ENCODE data around the gene ZSCAN30. TPM values are rescaled to one million over a fixed set of nuclear protein-coding genes. Genes with fewer than 3 reads are reported as not detected.
"Not testable (repeated sequence)": the region's sequence is repeated elsewhere in the genome, so short reads cannot be mapped to it uniquely, and the experiment has no call there.

Gene ZSCAN30
- total RNA-seq, 2 experiments from 2014 or later: 9.6 to 11.6 TPM

DNA sequence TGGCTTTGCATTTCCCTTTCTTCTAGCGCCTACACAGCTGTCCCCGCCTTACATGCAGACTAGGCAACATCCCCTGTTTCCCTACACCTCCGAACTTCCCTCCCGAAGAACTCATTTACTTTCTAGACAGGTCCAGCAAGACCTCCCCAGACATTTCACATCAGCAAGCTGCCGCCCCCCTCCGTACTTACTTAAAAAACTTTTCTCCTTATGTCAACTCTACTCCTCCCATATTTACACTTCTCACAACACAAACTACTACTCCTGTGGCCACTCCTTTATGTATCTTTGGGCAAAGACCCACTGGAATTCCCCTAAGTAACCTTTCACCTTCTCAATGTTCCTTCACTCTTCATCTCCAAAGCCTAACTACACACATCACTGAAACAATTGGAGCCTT is 69.6 kb downstream of the ZSCAN30 start:
- Mint-ChIP-seq H3K4me3 (no peak overlapping the region), H3K4me1 (ENCODE audit: low read depth) (no peaks in the 10 kb centered on the region), H3K9me3 (no peaks in the 10 kb centered on the region), H3K36me3 (ENCODE audit: low read depth) (no peaks in the 10 kb centered on the region), H3K27ac (no peak overlapping the region), H3K27me3 (no peaks in the 10 kb centered on the region)
- Histone ChIP-seq H3K36me3 (ENCODE audit: insufficient read depth, low read length) (no peaks in the 10 kb centered on the region), H3K9me3 (ENCODE audit: control insufficient read depth in 1 of 2, insufficient read depth in 1 of 2, low read length in 2 of 2) (no peaks in the 10 kb centered on the region), H3K27me3 (ENCODE audit: control insufficient read depth in 1 of 2, insufficient read depth in 2 of 2, low read length in 2 of 2) (no peaks in the 10 kb centered on the region), H3K27ac (ENCODE audit: low read depth in 1 of 2, low read length in 2 of 2) (no peak overlapping the region), H3K4me1 (ENCODE audit: insufficient read depth, low read length) (no peaks in the 10 kb centered on the region), H3K4me3 (ENCODE audit: low read length) (no peak overlapping the region)
- intact Hi-C loops (cut with DNase I, micrococcal nuclease): no loop called here
- POLR2A ChIA-PET: no interaction called here
- ATAC-seq (ENCODE audit: poor library complexity) (no peak), DNase-seq (no peak)
- TF ChIP-seq, protein P1, sequence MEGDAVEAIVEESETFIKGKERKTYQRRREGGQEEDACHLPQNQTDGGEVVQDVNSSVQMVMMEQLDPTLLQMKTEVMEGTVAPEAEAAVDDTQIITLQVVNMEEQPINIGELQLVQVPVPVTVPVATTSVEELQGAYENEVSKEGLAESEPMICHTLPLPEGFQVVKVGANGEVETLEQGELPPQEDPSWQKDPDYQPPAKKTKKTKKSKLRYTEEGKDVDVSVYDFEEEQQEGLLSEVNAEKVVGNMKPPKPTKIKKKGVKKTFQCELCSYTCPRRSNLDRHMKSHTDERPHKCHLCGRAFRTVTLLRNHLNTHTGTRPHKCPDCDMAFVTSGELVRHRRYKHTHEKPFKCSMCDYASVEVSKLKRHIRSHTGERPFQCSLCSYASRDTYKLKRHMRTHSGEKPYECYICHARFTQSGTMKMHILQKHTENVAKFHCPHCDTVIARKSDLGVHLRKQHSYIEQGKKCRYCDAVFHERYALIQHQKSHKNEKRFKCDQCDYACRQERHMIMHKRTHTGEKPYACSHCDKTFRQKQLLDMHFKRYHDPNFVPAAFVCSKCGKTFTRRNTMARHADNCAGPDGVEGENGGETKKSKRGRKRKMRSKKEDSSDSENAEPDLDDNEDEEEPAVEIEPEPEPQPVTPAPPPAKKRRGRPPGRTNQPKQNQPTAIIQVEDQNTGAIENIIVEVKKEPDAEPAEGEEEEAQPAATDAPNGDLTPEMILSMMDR (IDR thresholded peaks at IDR 0.05): no peak
- CTCF ChIA-PET: no interaction called here

- H3K9me3 ChIP-seq (ENCODE audit: control insufficient read depth in 1 of 2, insufficient read depth in 1 of 2, low read length in 2 of 2); DNase-seq; H3K4me1 Mint-ChIP-seq (ENCODE audit: low read depth); ATAC-seq (ENCODE audit: poor library complexity); H3K27ac ChIP-seq (ENCODE audit: low read depth in 1 of 2, low read length in 2 of 2); H3K27me3 ChIP-seq (ENCODE audit: control insufficient read depth in 1 of 2, insufficient read depth in 2 of 2, low read length in 2 of 2); H3K36me3 ChIP-seq (ENCODE audit: insufficient read depth, low read length); H3K4me3 Mint-ChIP-seq; POLR2A ChIA-PET; CTCF ChIA-PET; H3K27me3 Mint-ChIP-seq; H3K27ac Mint-ChIP-seq; H3K4me3 ChIP-seq (ENCODE audit: low read length); H3K4me1 ChIP-seq (ENCODE audit: insufficient read depth, low read length); intact Hi-C loops (cut with DNase I, micrococcal nuclease); H3K9me3 Mint-ChIP-seq; H3K36me3 Mint-ChIP-seq (ENCODE audit: low read depth): not testable (repeated sequence)
Observed at GRCh38 chr18:35219331-35219730, 70.7 kb downstream of the ZSCAN30 start.

GRCh38 chr18:35216611-35217010 is 73.4 kb downstream of the ZSCAN30 start:
- H3K4me3 Mint-ChIP-seq; DNase-seq; H3K27ac ChIP-seq (ENCODE audit: low read depth in 1 of 2, low read length in 2 of 2); H3K9me3 Mint-ChIP-seq; CTCF ChIA-PET; H3K36me3 Mint-ChIP-seq (ENCODE audit: low read depth); H3K27me3 Mint-ChIP-seq; H3K27ac Mint-ChIP-seq; H3K36me3 ChIP-seq (ENCODE audit: insufficient read depth, low read length); intact Hi-C loops (cut with DNase I, micrococcal nuclease); H3K9me3 ChIP-seq (ENCODE audit: control insufficient read depth in 1 of 2, insufficient read depth in 1 of 2, low read length in 2 of 2); ATAC-seq (ENCODE audit: poor library complexity); H3K27me3 ChIP-seq (ENCODE audit: control insufficient read depth in 1 of 2, insufficient read depth in 2 of 2, low read length in 2 of 2); POLR2A ChIA-PET; H3K4me1 Mint-ChIP-seq (ENCODE audit: low read depth); H3K4me1 ChIP-seq (ENCODE audit: insufficient read depth, low read length); H3K4me3 ChIP-seq (ENCODE audit: low read length): not testable (repeated sequence)

- Histone ChIP-seq H3K4me1 (ENCODE audit: insufficient read depth, low read length) (no peaks in the 10 kb centered on the region), H3K36me3 (ENCODE audit: insufficient read depth, low read length) (no peaks in the 10 kb centered on the region), H3K27ac (ENCODE audit: low read depth in 1 of 2, low read length in 2 of 2) (no peak overlapping the region), H3K27me3 (ENCODE audit: control insufficient read depth in 1 of 2, insufficient read depth in 2 of 2, low read length in 2 of 2) (no peaks in the 10 kb centered on the region), H3K9me3 (ENCODE audit: control insufficient read depth in 1 of 2, insufficient read depth in 1 of 2, low read length in 2 of 2) (no peaks in the 10 kb centered on the region), H3K4me3 (ENCODE audit: low read length) (no peak overlapping the region)
- Mint-ChIP-seq H3K4me3 (no peak overlapping the region), H3K4me1 (ENCODE audit: low read depth) (no peaks in the 10 kb centered on the region), H3K27ac (no peak overlapping the region), H3K36me3 (ENCODE audit: low read depth) (no peaks in the 10 kb centered on the region), H3K27me3 (no peaks in the 10 kb centered on the region), H3K9me3 (no peaks in the 10 kb centered on the region)
- TF ChIP-seq, protein P1 (IDR thresholded peaks at IDR 0.05): no peak
- no peak for DNase-seq
- POLR2A ChIA-PET: no interaction called here
- CTCF ChIA-PET: no interaction called here
- ATAC-seq (ENCODE audit: poor library complexity): no peak
- intact Hi-C loops (cut with DNase I, micrococcal nuclease): no loop called here
Observed at GRCh38 chr18:35215026-35215425, 75.0 kb downstream of the ZSCAN30 start.

GRCh38 chr18:35205746-35206458 is 84.1 kb downstream of the ZSCAN30 start:
- H3K4me1 ChIP-seq (ENCODE audit: insufficient read depth, low read length); H3K9me3 Mint-ChIP-seq; H3K36me3 ChIP-seq (ENCODE audit: insufficient read depth, low read length); intact Hi-C loops (cut with DNase I, micrococcal nuclease); H3K27me3 ChIP-seq (ENCODE audit: control insufficient read depth in 1 of 2, insufficient read depth in 2 of 2, low read length in 2 of 2); H3K27me3 Mint-ChIP-seq; H3K9me3 ChIP-seq (ENCODE audit: control insufficient read depth in 1 of 2, insufficient read depth in 1 of 2, low read length in 2 of 2); H3K27ac ChIP-seq (ENCODE audit: low read depth in 1 of 2, low read length in 2 of 2); H3K36me3 Mint-ChIP-seq (ENCODE audit: low read depth); H3K27ac Mint-ChIP-seq; H3K4me3 ChIP-seq (ENCODE audit: low read length); ATAC-seq (ENCODE audit: poor library complexity); CTCF ChIA-PET; H3K4me1 Mint-ChIP-seq (ENCODE audit: low read depth); H3K4me3 Mint-ChIP-seq; DNase-seq; POLR2A ChIA-PET: not testable (repeated sequence)

Data from CD4-positive, alpha-beta T cell (primary cell).